Cardiac muscle cell (in vitro differentiated cells and primary cell): ENCODE data around the gene MET. TPM values are rescaled to one million over a fixed set of nuclear protein-coding genes. Genes with fewer than 3 reads are reported as not detected.
"Not testable (repeated sequence)": the region's sequence is repeated elsewhere in the genome, so short reads cannot be mapped to it uniquely, and the experiment has no call there.

Experiments
- DNase-seq, 2 donors: peaks; one replicate each; pipeline versions ENCODE4 v3.0.0 to v3.0.0-alpha.2; 2010 to 2017; ENCODE audit warnings: low read depth in 1 of 2, low spot score in 1 of 2
- H3K27ac ChIP-seq: fragments of 200-600 bp; sonication (generic); 2 replicates; pipeline ENCODE4 v1.5.1; 2016
- H3K27me3 ChIP-seq: fragments of 200-600 bp; sonication (generic); 2 replicates; pipeline ENCODE4 v1.6.0; 2016; ENCODE audit warnings: control low read depth
- H3K36me3 ChIP-seq: fragments of 200-600 bp; sonication (generic); 2 replicates; pipeline ENCODE4 v1.5.1; 2016; ENCODE audit warnings: control low read depth
- H3K4me1 ChIP-seq: fragments of 200-600 bp; sonication (generic); 2 replicates; pipeline ENCODE4 v1.8.1; 2017; ENCODE audit warnings: low read depth, mild to moderate bottlenecking, mixed run types
- H3K4me3 ChIP-seq: fragments of 200-600 bp; sonication (generic); 2 replicates; pipeline ENCODE4 v1.5.1; 2016; ENCODE audit warnings: mild to moderate bottlenecking
- H3K9me3 ChIP-seq: fragments of 200-600 bp; sonication (generic); 2 replicates; pipeline ENCODE4 v1.5.1; 2017; ENCODE audit warnings: low read depth, mild to moderate bottlenecking, control low read depth
- CTCF ChIP-seq: IDR thresholded peaks from 2 replicates; pipeline ENCODE4 v1.5.1; 2012; ENCODE audit warnings: low read depth, mild to moderate bottlenecking, low read length
- polyA plus RNA-seq: library from polyadenylated mRNA; unstranded; fragments of >200 nt; fragmentation: Nextera tagmentation; extraction: Ambion mirVana; gene quantifications from 2 replicates; pipeline ENCODE4 v1.2.1, GENCODE V29; 2016
- total RNA-seq: library from RNA; depleted of rRNA; stranded (reverse); fragments of >200 nt; gene quantifications from 2 replicates; pipeline ENCODE4 v1.2.3, GENCODE V29; 2016

Gene MET
- total and polyA plus RNA-seq, 2 experiments from 2014 or later: 1.8 to 1.9 TPM

DNA sequence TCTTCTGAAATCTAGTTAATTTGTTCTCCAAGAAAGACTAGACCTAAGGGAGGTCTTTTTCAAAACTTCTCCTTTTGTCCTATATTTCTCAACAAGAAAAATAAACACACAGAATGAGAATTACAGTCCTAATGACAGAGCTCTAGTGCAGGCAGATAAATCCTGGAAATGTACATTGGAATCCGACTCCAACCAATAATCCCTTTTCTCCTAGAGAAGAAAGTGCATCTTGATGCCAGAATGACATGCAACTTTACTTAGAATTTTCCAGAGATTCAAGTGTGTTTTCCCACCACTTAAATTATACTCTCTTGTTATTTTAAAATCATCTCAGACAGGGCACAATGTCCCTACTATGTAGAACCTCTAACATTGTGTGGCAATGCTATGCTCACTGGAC, 68.2 kb downstream of the MET start:
- Histone ChIP-seq H3K27ac (no peak overlapping the region), H3K27me3 (no peaks in the 10 kb centered on the region), H3K9me3 (no peaks in the 10 kb centered on the region), H3K36me3 (no peaks in the 10 kb centered on the region), H3K4me1 (no peaks in the 10 kb centered on the region), H3K4me3 (no peak overlapping the region)
- no peak for TF ChIP-seq CTCF
- no peak for DNase-seq

- no peaks in the 10 kb centered on the region for H3K4me1 ChIP-seq
- no peak for DNase-seq
- no peak overlapping the region for H3K27ac ChIP-seq
- H3K4me3 ChIP-seq: no peak overlapping the region
- no peaks in the 10 kb centered on the region for H3K27me3 ChIP-seq
- H3K36me3 ChIP-seq: no peaks in the 10 kb centered on the region
- no peak for TF ChIP-seq CTCF
- H3K9me3 ChIP-seq: no peaks in the 10 kb centered on the region
Observed at GRCh38 chr7:116740755-116741462, 68.9 kb downstream of the MET start.

- TF ChIP-seq CTCF: no peak
- no peak for DNase-seq
- Histone ChIP-seq H3K27me3 (no peaks in the 10 kb centered on the region), H3K36me3 (no peaks in the 10 kb centered on the region), H3K9me3 (no peaks in the 10 kb centered on the region), H3K4me1 (no peaks in the 10 kb centered on the region), H3K4me3 (no peak overlapping the region), H3K27ac (no peak overlapping the region)
Observed at GRCh38 chr7:116741625-116742316, 69.8 kb downstream of the MET start.

DNA sequence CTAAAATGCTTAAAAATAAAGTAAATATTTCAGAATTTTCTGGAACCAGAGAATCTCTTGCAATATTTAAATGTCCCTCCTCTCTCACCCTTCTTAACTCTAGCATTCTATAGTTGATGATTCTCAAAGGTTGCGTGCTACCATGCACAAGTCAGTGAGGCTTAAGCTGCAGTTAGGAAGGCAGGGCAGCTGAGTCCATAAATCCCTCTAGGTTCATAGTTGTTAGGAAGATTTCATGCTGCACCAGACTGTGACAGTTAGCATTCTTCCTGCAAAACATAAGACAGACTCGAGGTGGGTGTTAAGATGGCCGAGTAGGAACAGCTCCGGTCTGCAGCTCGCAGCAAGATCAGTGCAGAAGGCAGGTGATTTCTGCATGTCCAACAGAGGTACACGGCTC, 70.6 kb downstream of the MET start:
- Histone ChIP-seq H3K4me3 (no peak overlapping the region), H3K36me3 (no peaks in the 10 kb centered on the region), H3K27me3 (no peaks in the 10 kb centered on the region), H3K9me3 (no peaks in the 10 kb centered on the region), H3K4me1 (no peaks in the 10 kb centered on the region), H3K27ac (no peak overlapping the region)
- DNase-seq: no peak
- no peak for TF ChIP-seq CTCF

DNA sequence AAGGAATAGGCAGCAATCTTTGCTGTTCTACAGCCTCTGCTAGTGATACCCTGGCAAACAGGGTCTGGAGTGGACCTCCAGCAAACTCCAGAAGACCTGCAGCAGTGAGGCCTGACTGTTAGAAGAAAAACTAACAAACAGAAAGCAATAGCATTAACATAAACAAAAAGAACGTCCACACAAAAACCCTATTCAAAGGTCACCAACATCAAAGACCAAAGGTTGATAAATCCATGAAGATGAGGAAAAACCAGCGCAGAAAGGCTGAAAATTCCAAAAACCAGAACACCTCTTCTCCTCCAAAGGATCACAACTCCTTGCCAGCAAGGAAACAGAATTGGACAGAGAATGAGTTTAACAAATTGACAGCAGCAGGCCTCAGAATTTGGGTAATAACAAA, 71.8 kb downstream of the MET start:
- H3K4me1 ChIP-seq, H3K27me3 ChIP-seq, H3K9me3 ChIP-seq, H3K36me3 ChIP-seq, H3K4me3 ChIP-seq, DNase-seq, H3K27ac ChIP-seq: not testable (repeated sequence)

- not testable (repeated sequence) for H3K36me3 ChIP-seq, H3K27me3 ChIP-seq, H3K4me1 ChIP-seq, DNase-seq, H3K9me3 ChIP-seq, H3K4me3 ChIP-seq, H3K27ac ChIP-seq
Observed at GRCh38 chr7:116746388-116746787, 74.4 kb downstream of the MET start.

DNA sequence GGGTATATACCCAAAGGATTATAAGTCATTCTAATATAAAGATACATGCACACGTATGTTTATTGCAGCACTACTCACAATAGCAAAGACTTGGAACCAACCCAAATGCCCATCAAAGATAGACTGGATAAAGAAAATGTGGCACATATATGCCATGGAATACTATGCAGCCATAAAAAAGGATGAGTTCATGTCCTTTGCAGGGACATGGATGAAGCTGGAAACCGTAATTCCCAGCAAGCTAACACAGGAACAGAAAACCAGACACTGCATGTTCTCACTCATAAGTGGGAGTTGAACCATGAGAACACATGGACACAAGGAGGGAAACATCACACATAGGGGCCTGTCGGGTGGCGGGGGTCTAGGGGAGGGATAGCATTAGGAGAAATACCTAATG, 79.1 kb downstream of the MET start:
- H3K27me3 ChIP-seq, H3K9me3 ChIP-seq, DNase-seq, H3K27ac ChIP-seq, H3K4me1 ChIP-seq, H3K36me3 ChIP-seq, H3K4me3 ChIP-seq: not testable (repeated sequence)
